NCI-H2107 treated with DMSO at 0.1 percent for 48 hours (cell line): ENCODE data around the gene RNF146.
"Not testable (repeated sequence)": the region's sequence is repeated elsewhere in the genome, so short reads cannot be mapped to it uniquely, and the experiment has no call there.

Experiments
- DNase-seq: peaks from one replicate; lab custom pipeline; 2025; ENCODE audit not compliant: unreplicated experiment; lab: John Stamatoyannopoulos, UW

Gene RNF146

GRCh38 chr6:127279815-127280214 lies 13.2 kb downstream of the RNF146 start:
- DNase-seq: no peak

- DNase-seq: no peak
These were observed 15.5 kb downstream of the RNF146 start for GRCh38 chr6:127282184-127282583.

- no peak for DNase-seq
These were observed 22.0 kb downstream of the RNF146 start for GRCh38 chr6:127288705-127289104.

- DNase-seq: no peak
These were observed 23.3 kb downstream of the RNF146 start for GRCh38 chr6:127289934-127290333.

- no peak for DNase-seq
These were observed 24.0 kb downstream of the RNF146 start for GRCh38 chr6:127290391-127291265.

- DNase-seq: no peak
These were observed 24.8 kb downstream of the RNF146 start for GRCh38 chr6:127291495-127291894.

GRCh38 chr6:127297502-127298070 lies 30.9 kb downstream of the RNF146 start:
- no peak for DNase-seq

- DNase-seq: no peak
These were observed 31.8 kb downstream of the RNF146 start for GRCh38 chr6:127298475-127298874.

- no peak for DNase-seq
These were observed 33.0 kb downstream of the RNF146 start for GRCh38 chr6:127299522-127300240.

GRCh38 chr6:127300411-127300810 lies 33.7 kb downstream of the RNF146 start:
- DNase-seq: no peak

- no peak for DNase-seq
These were observed 34.6 kb downstream of the RNF146 start for GRCh38 chr6:127301199-127301700.

- peak; percentile 22 for DNase-seq
These were observed 36.3 kb downstream of the RNF146 start for GRCh38 chr6:127302728-127303660.

- no peak for DNase-seq
These were observed 37.3 kb downstream of the RNF146 start for GRCh38 chr6:127303917-127304316.

GRCh38 chr6:127305741-127306140 lies 39.1 kb downstream of the RNF146 start:
- DNase-seq: no peak

GRCh38 chr6:127317388-127318128 lies 50.9 kb downstream of the RNF146 start:
- no peak for DNase-seq

- no peak for DNase-seq
These were observed 53.0 kb downstream of the RNF146 start for GRCh38 chr6:127319686-127320085.

GRCh38 chr6:127328043-127328609 lies 61.5 kb downstream of the RNF146 start:
- DNase-seq: no peak

GRCh38 chr6:127331256-127331655 lies 64.6 kb downstream of the RNF146 start:
- DNase-seq: not testable (repeated sequence)

GRCh38 chr6:127332383-127332961 lies 65.8 kb downstream of the RNF146 start:
- no peak for DNase-seq
